NT2/D1 (cell line): ENCODE results near the gene TESPA1.

Experiments used
- DNase-seq: peaks from one replicate; pipeline ENCODE4 v3.0.0-alpha.2; 2011; ENCODE audit warnings: low read depth, low spot score
- H3K27me3 ChIP-seq: 2 replicates; pipeline ENCODE4 v1.6.0; 2011; ENCODE audit warnings: mild to moderate bottlenecking; ENCODE audit not compliant: insufficient read length, insufficient read depth
- H3K36me3 ChIP-seq: 2 replicates; pipeline ENCODE4 v1.6.1; 2011; ENCODE audit warnings: mild to moderate bottlenecking, low read length, mixed read lengths; ENCODE audit not compliant: insufficient read depth, insufficient read length
- H3K4me1 ChIP-seq: 2 replicates; pipeline ENCODE4 v1.5.1; 2011; ENCODE audit not compliant: insufficient read depth, insufficient read length
- H3K4me3 ChIP-seq: 2 replicates; pipeline ENCODE4 v1.5.1; 2011; ENCODE audit warnings: low read depth; ENCODE audit not compliant: insufficient read length
- H3K9ac ChIP-seq: 2 replicates; pipeline ENCODE4 v1.6.0; 2011; ENCODE audit warnings: low read depth; ENCODE audit not compliant: insufficient read length
- H3K9me3 ChIP-seq: 2 replicates; pipeline ENCODE4 v1.5.1; 2011; ENCODE audit warnings: mild to moderate bottlenecking, low read length; ENCODE audit not compliant: insufficient read depth
- SUZ12 ChIP-seq: IDR thresholded peaks from 2 replicates; pipeline ENCODE4 v1.6.1; 2011; ENCODE audit not compliant: insufficient read length, insufficient read depth; ENCODE audit errors: extremely low read depth
- YY1 ChIP-seq: IDR thresholded peaks from 2 replicates; pipeline ENCODE4 v1.6.1; 2011; ENCODE audit not compliant: insufficient read length, insufficient read depth
- ZNF274 ChIP-seq: IDR thresholded peaks from 2 replicates; pipeline ENCODE4 v1.6.1; 2011; ENCODE audit warnings: mild to moderate bottlenecking, low read depth, low read length

The TESPA1 gene

GRCh38 chr12:54984658-54985376 lies at the start of gene TESPA1:
Gene TESPA1, minus strand, starts transcription at chr12:54984762. Its CDS starts 10,200 bp downstream, at chr12:54974562.
- H3K9me3 ChIP-seq: no peaks in the 10 kb centered on the region
- TF ChIP-seq ZNF274: no peak
- TF ChIP-seq SUZ12: no peak
- no peak for TF ChIP-seq YY1
- H3K4me1 ChIP-seq: no peaks in the 10 kb centered on the region
- H3K27me3 ChIP-seq: no peaks in the 10 kb centered on the region
- no peak within 1 kb of the TSS for H3K4me3 ChIP-seq
- DNase-seq: no peak
- H3K9ac ChIP-seq: no peak within 1 kb of the TSS
- H3K36me3 ChIP-seq: no peaks in the 10 kb centered on the region

- no peak for DNase-seq
- no peaks in the 10 kb centered on the region for H3K27me3 ChIP-seq
- TF ChIP-seq SUZ12 (no peak), YY1 (no peak), ZNF274 (no peak)
- H3K9ac ChIP-seq: no peak overlapping the region
- H3K9me3 ChIP-seq: no peaks in the 10 kb centered on the region
- no peak overlapping the region for H3K4me3 ChIP-seq
- H3K4me1 ChIP-seq: no peaks in the 10 kb centered on the region
- H3K36me3 ChIP-seq: no peaks in the 10 kb centered on the region
Observed at GRCh38 chr12:55034218-55034617, 49.7 kb upstream of the TESPA1 start.

- H3K9ac ChIP-seq: no peak overlapping the region
- H3K36me3 ChIP-seq: no peaks in the 10 kb centered on the region
- DNase-seq: no peak
- no peak for TF ChIP-seq YY1
- TF ChIP-seq SUZ12: no peak
- no peak for TF ChIP-seq ZNF274
- H3K9me3 ChIP-seq: no peaks in the 10 kb centered on the region
- H3K4me3 ChIP-seq: no peak overlapping the region
- H3K4me1 ChIP-seq: no peaks in the 10 kb centered on the region
- peaks cover 39% of the 10 kb centered on the region for H3K27me3 ChIP-seq
Observed at GRCh38 chr12:55025508-55025907, 40.9 kb upstream of the TESPA1 start.

- peaks cover 45% of the 10 kb centered on the region for H3K27me3 ChIP-seq
- no peaks in the 10 kb centered on the region for H3K36me3 ChIP-seq
- no peaks in the 10 kb centered on the region for H3K4me1 ChIP-seq
- no peak overlapping the region for H3K9ac ChIP-seq
- H3K4me3 ChIP-seq: no peak overlapping the region
- no peaks in the 10 kb centered on the region for H3K9me3 ChIP-seq
- no peak for TF ChIP-seq ZNF274
- no peak for TF ChIP-seq YY1
- TF ChIP-seq SUZ12: no peak
- DNase-seq: no peak
Observed at GRCh38 chr12:55024575-55024974, 40.0 kb upstream of the TESPA1 start.

GRCh38 chr12:55019784-55020183 lies 35.2 kb upstream of the TESPA1 start, which contains the start of gene NEUROD4:
Gene NEUROD4, plus strand, starts transcription at chr12:55019974. Its CDS starts 6,466 bp downstream, at chr12:55026440.
- Histone ChIP-seq H3K9ac (no peak within 1 kb of the TSS), H3K27me3 (peaks cover 42% of the 10 kb centered on the region), H3K4me1 (no peaks in the 10 kb centered on the region), H3K9me3 (no peaks in the 10 kb centered on the region), H3K36me3 (no peaks in the 10 kb centered on the region), H3K4me3 (no peak within 1 kb of the TSS)
- peak; percentile 87 for DNase-seq
- TF ChIP-seq YY1: no peak
- TF ChIP-seq ZNF274: no peak
- TF ChIP-seq SUZ12: no peak

- peaks cover 24% of the 10 kb centered on the region for H3K27me3 ChIP-seq
- H3K36me3 ChIP-seq: no peaks in the 10 kb centered on the region
- TF ChIP-seq YY1 (no peak), SUZ12 (no peak), ZNF274 (no peak)
- no peak overlapping the region for H3K9ac ChIP-seq
- no peak for DNase-seq
- peaks cover 9% of the 10 kb centered on the region; the same call in 1 of the 2 replicates for H3K9me3 ChIP-seq
- no peak overlapping the region for H3K4me3 ChIP-seq
- H3K4me1 ChIP-seq: no peaks in the 10 kb centered on the region
Observed at GRCh38 chr12:55017416-55017925, 32.9 kb upstream of the TESPA1 start.

GRCh38 chr12:55008944-55009585 lies 24.5 kb upstream of the TESPA1 start:
- Histone ChIP-seq H3K36me3 (no peaks in the 10 kb centered on the region), H3K27me3 (no peaks in the 10 kb centered on the region), H3K9ac (no peak overlapping the region), H3K9me3 (peaks cover 9% of the 10 kb centered on the region; the same call in 1 of the 2 replicates), H3K4me1 (no peaks in the 10 kb centered on the region), H3K4me3 (no peak overlapping the region)
- TF ChIP-seq SUZ12 (no peak), YY1 (no peak), ZNF274 (no peak)
- no peak for DNase-seq
